HepG2 (cell line): ENCODE data around the gene BEAN1. TPM values are rescaled to one million over a fixed set of nuclear protein-coding genes. Genes with fewer than 3 reads are reported as not detected.
A peak's percentile ranks its signal among the peaks of the same experiment; 100 is the strongest.

ENCODE experiments used
- AKAP8 ChIP-seq: sonication (generic); formaldehyde crosslinking; IDR thresholded peaks from 2 replicates; pipeline ENCODE4 v1.5.1; 2020; ENCODE audit warnings: mild to moderate bottlenecking, missing genetic modification reagents
- BCL6 ChIP-seq: IDR thresholded peaks from 2 replicates; pipeline ENCODE4 v1.6.1; 2016; ENCODE audit warnings: missing genetic modification reagents, missing compliant biosample characterization
- CC2D1A ChIP-seq: sonication (generic); formaldehyde crosslinking; IDR thresholded peaks from 2 replicates; pipeline ENCODE4 v1.8.1; 2023; ENCODE audit warnings: mild to moderate bottlenecking, missing genetic modification reagents
- CEBPB ChIP-seq: IDR thresholded peaks from 2 replicates; pipeline ENCODE4 v1.6.1; 2011; ENCODE audit warnings: low read depth, low read length, improper control_type of control experiment, borderline replicate concordance
- CEBPG ChIP-seq: IDR thresholded peaks from 2 replicates; pipeline ENCODE4 v1.6.1; 2016
- ELF4 ChIP-seq: sonication (generic); formaldehyde crosslinking; IDR thresholded peaks from 2 replicates; pipeline ENCODE4 v1.5.0; 2020; ENCODE audit warnings: missing genetic modification reagents, mild to moderate bottlenecking, moderate library complexity, borderline replicate concordance
- FOXJ3 ChIP-seq: sonication (generic); formaldehyde crosslinking; IDR thresholded peaks from 2 replicates; pipeline ENCODE4 v1.4.0; 2020; ENCODE audit warnings: missing genetic modification reagents, mild to moderate bottlenecking, borderline replicate concordance
- FOXO1 ChIP-seq: sonication (generic); formaldehyde crosslinking; IDR thresholded peaks from 2 replicates; pipeline ENCODE4 v1.4.0; 2020; ENCODE audit warnings: missing genetic modification reagents
- GATAD1 ChIP-seq: IDR thresholded peaks from 2 replicates; pipeline ENCODE4 v1.6.1; 2016; ENCODE audit warnings: missing genetic modification reagents, missing compliant biosample characterization
- KMT2A ChIP-seq: sonication (generic); formaldehyde crosslinking; IDR thresholded peaks from 2 replicates; pipeline ENCODE4 v1.4.0; 2020; ENCODE audit warnings: missing genetic modification reagents
- MAFG ChIP-seq: sonication (generic); formaldehyde crosslinking; IDR thresholded peaks from 2 replicates; pipeline ENCODE4 v1.5.1; 2020; ENCODE audit warnings: mild to moderate bottlenecking, missing genetic modification reagents
- SALL2 ChIP-seq: sonication (generic); formaldehyde crosslinking; IDR thresholded peaks from 2 replicates; pipeline ENCODE4 v1.8.1; 2023; ENCODE audit warnings: mild to moderate bottlenecking, missing genetic modification reagents, inconsistent platforms
- THYN1 ChIP-seq: sonication (generic); formaldehyde crosslinking; IDR thresholded peaks from 2 replicates; pipeline ENCODE4 v1.8.1; 2023; ENCODE audit warnings: low read depth, mild to moderate bottlenecking, moderate library complexity, missing genetic modification reagents, borderline replicate concordance
- ZFP62 ChIP-seq: sonication (generic); formaldehyde crosslinking; IDR thresholded peaks from 2 replicates; pipeline ENCODE4 v1.4.0; 2020; ENCODE audit warnings: missing genetic modification reagents
- ZMAT3 ChIP-seq: sonication (generic); formaldehyde crosslinking; conservative IDR thresholded peaks from 2 replicates; pipeline ENCODE4 v1.7.0; 2021; ENCODE audit warnings: missing genetic modification reagents
- ZNF430 ChIP-seq: sonication (generic); formaldehyde crosslinking; IDR thresholded peaks from 2 replicates; pipeline ENCODE4 v1.9.0; 2021; ENCODE audit warnings: mild to moderate bottlenecking, missing genetic modification reagents
- ZNF441 ChIP-seq: sonication (generic); formaldehyde crosslinking; IDR thresholded peaks from 2 replicates; pipeline ENCODE4 v1.7.0; 2021; ENCODE audit warnings: missing genetic modification reagents, borderline replicate concordance
- ZNF501 ChIP-seq: sonication (generic); formaldehyde crosslinking; IDR thresholded peaks from 2 replicates; pipeline ENCODE4 v1.5.1; 2020; ENCODE audit warnings: mild to moderate bottlenecking, moderate library complexity, missing genetic modification reagents
- ZNF552 ChIP-seq: sonication (generic); formaldehyde crosslinking; IDR thresholded peaks from 2 replicates; pipeline ENCODE4 v1.9.0; 2022; ENCODE audit warnings: missing genetic modification reagents, mild to moderate bottlenecking, borderline replicate concordance
- ZNF556 ChIP-seq: sonication (generic); formaldehyde crosslinking; IDR thresholded peaks from 2 replicates; pipeline ENCODE4 v1.4.0; 2020; ENCODE audit warnings: mild to moderate bottlenecking, missing genetic modification reagents, borderline replicate concordance
- ZNF567 ChIP-seq: sonication (generic); formaldehyde crosslinking; IDR thresholded peaks from 2 replicates; pipeline ENCODE4 v1.8.1; 2023; ENCODE audit warnings: mild to moderate bottlenecking, missing genetic modification reagents, borderline replicate concordance
- ZNF724P ChIP-seq: sonication (generic); formaldehyde crosslinking; IDR thresholded peaks from 2 replicates; pipeline ENCODE4 v1.8.0; 2022; ENCODE audit warnings: missing genetic modification reagents, borderline replicate concordance
- ZNF775 ChIP-seq: sonication (generic); formaldehyde crosslinking; IDR thresholded peaks from 2 replicates; pipeline ENCODE4 v1.4.0; 2020; ENCODE audit warnings: missing genetic modification reagents, mild to moderate bottlenecking, moderate library complexity, borderline replicate concordance
- ZSCAN31 ChIP-seq: sonication (generic); formaldehyde crosslinking; IDR thresholded peaks from 2 replicates; pipeline ENCODE4 v1.5.0; 2020; ENCODE audit warnings: low read depth, mild to moderate bottlenecking, missing genetic modification reagents
- polyA plus RNA-seq, 8 experiments: library from polyadenylated mRNA; depleted of rRNA in 3 of 8; stranded (reverse) in 7 of 8; unstranded in 1 of 8; fragments of >200 nt; fragmentation: Illumina TruSeq in 4 of 8; extraction: Trizol in 4 of 8; gene quantifications; 2 replicates each; pipeline versions ENCODE4 v1.2.1 to v1.2.3, GENCODE V29; 2011 to 2016; ENCODE audit warnings: low read depth in 4 of 8, missing spikeins in 1 of 8, mixed read lengths in 1 of 8; ENCODE audit not compliant: insufficient read depth in 1 of 8
- total RNA-seq, 5 experiments: library from RNA; depleted of rRNA; stranded (reverse); fragments of >200 nt; fragmentation: Illumina TruSeq; extraction: Trizol; gene quantifications; 2 replicates each; pipeline ENCODE4 v1.2.3, GENCODE V29; 2016; ENCODE audit warnings: low read depth in 1 of 5
- TF ChIP-seq, protein P1 (sequence below): sonication (generic); formaldehyde crosslinking; IDR thresholded peaks from 2 replicates; pipeline ENCODE4 v1.9.0; 2022; ENCODE audit warnings: low read depth, missing genetic modification reagents
- TF ChIP-seq, protein P2 (sequence below): fragments of 450-650 bp; IDR thresholded peaks from 2 replicates; pipeline ENCODE4 v1.6.1; 2017
- TF ChIP-seq, protein P3 (sequence below): IDR thresholded peaks from 2 replicates; pipeline ENCODE4 v1.6.1; 2016; ENCODE audit warnings: missing compliant biosample characterization, missing genetic modification reagents, borderline replicate concordance

BEAN1 gene
- total and polyA plus RNA-seq, 2 of the 13 experiments (the other 11 are each of a cell fraction or from before 2014, with no cell fraction given), result 0.53 to 1.4 TPM

DNA sequence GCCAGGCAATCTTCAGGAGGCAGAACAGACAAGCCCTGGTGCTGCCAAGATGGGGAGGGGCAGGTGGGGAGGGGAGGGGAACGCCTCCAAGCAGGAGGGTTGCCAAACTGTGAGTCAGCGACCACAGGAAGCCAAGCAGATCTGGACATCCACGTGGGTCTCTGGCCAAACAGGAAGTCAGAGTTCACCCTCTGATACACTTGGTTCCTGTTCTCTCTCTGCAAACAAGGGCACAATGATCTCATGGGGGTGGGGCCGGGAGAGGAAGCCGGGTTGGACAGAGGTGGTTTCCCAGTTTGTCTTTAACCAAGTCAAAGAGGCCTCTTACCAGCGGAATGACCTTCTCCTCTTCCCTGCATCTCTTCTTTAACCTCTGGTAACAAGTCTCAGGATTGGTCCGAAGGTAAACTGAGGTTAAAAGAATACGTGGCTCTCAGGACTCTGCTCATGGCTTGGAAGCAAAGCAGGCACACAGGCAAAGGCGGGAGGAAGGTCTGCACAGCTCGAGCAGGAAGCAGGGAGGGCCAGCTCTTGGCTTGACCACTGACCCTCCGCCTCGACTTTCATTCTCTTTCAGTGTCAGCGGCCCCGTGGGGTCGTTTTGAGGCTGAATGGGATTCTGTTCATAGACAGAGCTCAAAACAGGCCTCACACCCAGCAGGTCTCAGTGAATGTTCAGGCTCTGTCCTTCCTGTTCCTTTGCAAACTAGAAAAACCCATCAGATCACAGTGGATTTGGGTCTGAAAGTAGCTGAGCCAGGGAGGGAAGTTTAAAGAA lies 89.9 kb downstream of the BEAN1 start (continued):
- TF ChIP-seq, protein P1, sequence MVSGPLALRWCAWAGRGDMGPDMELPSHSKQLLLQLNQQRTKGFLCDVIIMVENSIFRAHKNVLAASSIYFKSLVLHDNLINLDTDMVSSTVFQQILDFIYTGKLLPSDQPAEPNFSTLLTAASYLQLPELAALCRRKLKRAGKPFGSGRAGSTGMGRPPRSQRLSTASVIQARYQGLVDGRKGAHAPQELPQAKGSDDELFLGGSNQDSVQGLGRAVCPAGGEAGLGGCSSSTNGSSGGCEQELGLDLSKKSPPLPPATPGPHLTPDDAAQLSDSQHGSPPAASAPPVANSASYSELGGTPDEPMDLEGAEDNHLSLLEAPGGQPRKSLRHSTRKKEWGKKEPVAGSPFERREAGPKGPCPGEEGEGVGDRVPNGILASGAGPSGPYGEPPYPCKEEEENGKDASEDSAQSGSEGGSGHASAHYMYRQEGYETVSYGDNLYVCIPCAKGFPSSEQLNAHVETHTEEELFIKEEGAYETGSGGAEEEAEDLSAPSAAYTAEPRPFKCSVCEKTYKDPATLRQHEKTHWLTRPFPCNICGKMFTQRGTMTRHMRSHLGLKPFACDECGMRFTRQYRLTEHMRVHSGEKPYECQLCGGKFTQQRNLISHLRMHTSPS (CRISPR knock-in tag), result peak; percentile 82
- TF ChIP-seq, protein P2, sequence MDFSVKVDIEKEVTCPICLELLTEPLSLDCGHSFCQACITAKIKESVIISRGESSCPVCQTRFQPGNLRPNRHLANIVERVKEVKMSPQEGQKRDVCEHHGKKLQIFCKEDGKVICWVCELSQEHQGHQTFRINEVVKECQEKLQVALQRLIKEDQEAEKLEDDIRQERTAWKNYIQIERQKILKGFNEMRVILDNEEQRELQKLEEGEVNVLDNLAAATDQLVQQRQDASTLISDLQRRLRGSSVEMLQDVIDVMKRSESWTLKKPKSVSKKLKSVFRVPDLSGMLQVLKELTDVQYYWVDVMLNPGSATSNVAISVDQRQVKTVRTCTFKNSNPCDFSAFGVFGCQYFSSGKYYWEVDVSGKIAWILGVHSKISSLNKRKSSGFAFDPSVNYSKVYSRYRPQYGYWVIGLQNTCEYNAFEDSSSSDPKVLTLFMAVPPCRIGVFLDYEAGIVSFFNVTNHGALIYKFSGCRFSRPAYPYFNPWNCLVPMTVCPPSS, result no peak
- TF ChIP-seq ZNF567 (CRISPR knock-in tag) (no peak; the same call in 1 of the 2 replicates), ZNF441 (CRISPR knock-in tag) (0 out of 2 replicates have a peak, but pooled peaks have one; percentile 21), CEBPB (peak; percentile 70; the same call in 1 of the 2 replicates), ZSCAN31 (CRISPR knock-in tag) (0 out of 2 replicates have a peak, but pooled peaks have one; percentile 70), BCL6 (CRISPR knock-in tag) (peak; percentile 60; the same call in 1 of the 2 replicates), SALL2 (CRISPR knock-in tag) (peak; percentile 71; the same call in 1 of the 2 replicates), ZNF501 (CRISPR knock-in tag) (peak; percentile 98), ZNF430 (peak; percentile 64), CEBPG (CRISPR knock-in tag) (peak; percentile 87), ZNF556 (CRISPR knock-in tag) (peak; percentile 80; the same call in 1 of the 2 replicates), ZFP62 (CRISPR knock-in tag) (no peak), ELF4 (CRISPR knock-in tag) (peak; percentile 90; the same call in 1 of the 2 replicates), THYN1 (0 out of 2 replicates have a peak, but pooled peaks have one; percentile 40), ZNF724P (CRISPR knock-in tag) (peak; percentile 79), KMT2A (CRISPR knock-in tag) (peak; percentile 51; the same call in 1 of the 2 replicates), MAFG (no peak), GATAD1 (peak; percentile 85), ZNF775 (CRISPR knock-in tag) (peak; percentile 67; the same call in 1 of the 2 replicates), FOXO1 (peak; percentile 91), ZMAT3 (CRISPR knock-in tag) (peak; percentile 92), ZNF552 (CRISPR knock-in tag) (0 out of 2 replicates have a peak, but pooled peaks have one; percentile 52), AKAP8 (CRISPR knock-in tag) (peak; percentile 75; the same call in 1 of the 2 replicates), CC2D1A (CRISPR knock-in tag) (peak; percentile 90), FOXJ3 (CRISPR knock-in tag) (peak; percentile 90)
- TF ChIP-seq, protein P3, sequence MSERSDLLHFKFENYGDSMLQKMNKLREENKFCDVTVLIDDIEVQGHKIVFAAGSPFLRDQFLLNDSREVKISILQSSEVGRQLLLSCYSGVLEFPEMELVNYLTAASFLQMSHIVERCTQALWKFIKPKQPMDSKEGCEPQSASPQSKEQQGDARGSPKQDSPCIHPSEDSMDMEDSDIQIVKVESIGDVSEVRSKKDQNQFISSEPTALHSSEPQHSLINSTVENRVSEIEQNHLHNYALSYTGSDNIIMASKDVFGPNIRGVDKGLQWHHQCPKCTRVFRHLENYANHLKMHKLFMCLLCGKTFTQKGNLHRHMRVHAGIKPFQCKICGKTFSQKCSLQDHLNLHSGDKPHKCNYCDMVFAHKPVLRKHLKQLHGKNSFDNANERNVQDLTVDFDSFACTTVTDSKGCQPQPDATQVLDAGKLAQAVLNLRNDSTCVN (CRISPR knock-in tag), result peak; percentile 77; the same call in 1 of the 2 replicates
